ENCODE results near the gene GNA12. TPM values are rescaled to one million over a fixed set of nuclear protein-coding genes. Genes with fewer than 3 reads are reported as not detected.

GNA12 gene
- total RNA-seq, 2 donors from 2014 or later: 26.3 to 38.8 TPM

GRCh38 chr7:2872296-2872874 lies 28.3 kb upstream of the GNA12 start:
- no peak overlapping the region for H3K4me3 ChIP-seq
- H3K36me3 ChIP-seq: no peaks in the 10 kb centered on the region
- H3K4me1 ChIP-seq: peaks cover 0 to 12% of the 10 kb centered on the region in 2 donors
- H3K9me3 ChIP-seq: no peaks in the 10 kb centered on the region
- H3K27me3 ChIP-seq: no peaks in the 10 kb centered on the region
- TF ChIP-seq, protein P1, sequence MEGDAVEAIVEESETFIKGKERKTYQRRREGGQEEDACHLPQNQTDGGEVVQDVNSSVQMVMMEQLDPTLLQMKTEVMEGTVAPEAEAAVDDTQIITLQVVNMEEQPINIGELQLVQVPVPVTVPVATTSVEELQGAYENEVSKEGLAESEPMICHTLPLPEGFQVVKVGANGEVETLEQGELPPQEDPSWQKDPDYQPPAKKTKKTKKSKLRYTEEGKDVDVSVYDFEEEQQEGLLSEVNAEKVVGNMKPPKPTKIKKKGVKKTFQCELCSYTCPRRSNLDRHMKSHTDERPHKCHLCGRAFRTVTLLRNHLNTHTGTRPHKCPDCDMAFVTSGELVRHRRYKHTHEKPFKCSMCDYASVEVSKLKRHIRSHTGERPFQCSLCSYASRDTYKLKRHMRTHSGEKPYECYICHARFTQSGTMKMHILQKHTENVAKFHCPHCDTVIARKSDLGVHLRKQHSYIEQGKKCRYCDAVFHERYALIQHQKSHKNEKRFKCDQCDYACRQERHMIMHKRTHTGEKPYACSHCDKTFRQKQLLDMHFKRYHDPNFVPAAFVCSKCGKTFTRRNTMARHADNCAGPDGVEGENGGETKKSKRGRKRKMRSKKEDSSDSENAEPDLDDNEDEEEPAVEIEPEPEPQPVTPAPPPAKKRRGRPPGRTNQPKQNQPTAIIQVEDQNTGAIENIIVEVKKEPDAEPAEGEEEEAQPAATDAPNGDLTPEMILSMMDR (IDR thresholded peaks at IDR 0.05): no peak
- DNase-seq (ENCODE audit: low spot score): no peak
- no peak overlapping the region for H3K27ac ChIP-seq

GRCh38 chr7:2870471-2870931 lies 26.4 kb upstream of the GNA12 start:
- Histone ChIP-seq H3K27me3 (no peaks in the 10 kb centered on the region), H3K4me3 (peak overlapping the region in 1 of 2 donors; percentile 3), H3K36me3 (no peaks in the 10 kb centered on the region), H3K27ac (no peak overlapping the region), H3K4me1 (peaks cover 0 to 12% of the 10 kb centered on the region in 2 donors), H3K9me3 (no peaks in the 10 kb centered on the region)
- DNase-seq (ENCODE audit: low spot score): peak; percentile 83
- TF ChIP-seq, protein P1 (IDR thresholded peaks at IDR 0.05): no peak

GRCh38 chr7:2869981-2870380 lies 25.9 kb upstream of the GNA12 start:
- Histone ChIP-seq H3K27ac (no peak overlapping the region), H3K9me3 (no peaks in the 10 kb centered on the region), H3K4me3 (no peak overlapping the region), H3K27me3 (no peaks in the 10 kb centered on the region), H3K4me1 (peaks cover 0 to 12% of the 10 kb centered on the region in 2 donors), H3K36me3 (no peaks in the 10 kb centered on the region)
- TF ChIP-seq, protein P1 (IDR thresholded peaks at IDR 0.05): no peak
- DNase-seq (ENCODE audit: low spot score): no peak

- no peak for DNase-seq (ENCODE audit: low spot score)
- no peak overlapping the region for H3K4me3 ChIP-seq
Observed at GRCh38 chr7:2866601-2867000, 22.5 kb upstream of the GNA12 start.

DNA sequence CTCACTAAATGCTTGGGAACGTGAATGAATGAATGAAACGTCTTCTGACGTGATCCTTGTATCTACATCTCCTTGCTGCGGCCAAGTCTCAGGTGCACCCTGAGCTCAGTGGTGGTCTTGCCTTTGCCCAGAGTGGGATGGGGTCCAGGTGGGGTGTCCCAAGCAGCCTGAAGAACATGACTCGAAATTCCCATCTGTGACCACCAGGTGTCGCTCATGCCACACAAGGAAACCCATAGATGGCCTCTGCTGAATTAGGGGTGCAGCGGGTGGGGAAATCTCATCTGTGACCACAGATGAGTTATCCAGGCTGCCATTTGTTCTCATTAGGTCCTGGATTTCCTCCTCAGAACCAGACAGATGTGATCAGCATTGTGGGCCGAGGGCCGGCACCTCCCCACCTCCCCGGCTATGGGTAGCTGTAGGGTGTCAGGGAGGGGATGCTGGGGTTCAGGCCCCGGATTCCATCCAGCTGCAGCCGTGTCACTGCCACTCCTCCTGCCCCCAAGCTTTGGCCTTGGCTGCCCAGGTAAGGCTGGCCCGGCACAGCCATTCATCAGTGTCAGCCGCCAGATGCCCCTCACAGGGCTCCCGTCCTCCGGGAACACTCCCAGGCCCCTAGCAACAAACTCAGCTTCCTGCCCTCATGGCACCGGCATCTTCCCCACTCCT lies 21.0 kb upstream of the GNA12 start:
- Histone ChIP-seq H3K36me3 (no peaks in the 10 kb centered on the region), H3K4me1 (peaks cover 0 to 23% of the 10 kb centered on the region in 2 donors), H3K9me3 (no peaks in the 10 kb centered on the region), H3K27me3 (no peaks in the 10 kb centered on the region), H3K4me3 (no peak overlapping the region), H3K27ac (no peak overlapping the region)
- TF ChIP-seq, protein P1 (IDR thresholded peaks at IDR 0.05): peak; percentile 93 to 94
- DNase-seq (ENCODE audit: low spot score): peak; percentile 86

More at GRCh38 chr7:2866601-2867000, 22.5 kb upstream of the GNA12 start:
- Histone ChIP-seq H3K4me1 (peaks cover 0 to 32% of the 10 kb centered on the region in 2 donors), H3K27me3 (no peaks in the 10 kb centered on the region), H3K27ac (no peak overlapping the region), H3K36me3 (no peaks in the 10 kb centered on the region), H3K9me3 (no peaks in the 10 kb centered on the region)
- TF ChIP-seq, protein P1 (IDR thresholded peaks at IDR 0.05): no peak

Measured in right atrium auricular region (tissue), 2 donors.